ENCODE data around the gene BANF1.
"Not testable (repeated sequence)": the region's sequence is repeated elsewhere in the genome, so short reads cannot be mapped to it uniquely, and the experiment has no call there.

The BANF1 gene

DNA sequence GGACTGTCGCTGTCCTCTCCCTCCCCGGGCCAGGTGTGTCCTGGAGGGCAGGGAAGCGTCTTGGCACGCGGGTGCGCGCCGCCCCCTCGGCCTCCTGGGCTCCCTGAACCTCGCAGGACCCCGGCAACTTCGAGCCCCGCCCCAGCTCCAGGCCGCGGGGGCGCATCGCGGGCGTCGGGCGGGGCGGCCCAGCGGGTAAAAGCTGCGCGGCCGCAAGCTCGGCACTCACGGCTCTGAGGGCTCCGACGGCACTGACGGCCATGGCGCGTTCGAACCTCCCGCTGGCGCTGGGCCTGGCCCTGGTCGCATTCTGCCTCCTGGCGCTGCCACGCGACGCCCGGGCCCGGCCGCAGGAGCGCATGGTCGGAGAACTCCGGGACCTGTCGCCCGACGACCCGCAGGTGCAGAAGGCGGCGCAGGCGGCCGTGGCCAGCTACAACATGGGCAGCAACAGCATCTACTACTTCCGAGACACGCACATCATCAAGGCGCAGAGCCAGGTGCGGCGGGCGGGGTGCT lies 9.5 kb downstream of the BANF1 start, which contains the start of gene CST6:
TSS of gene CST6 (plus strand) at position 224 of the 519 bp plus-strand sequence. CDS start at position 261, 37 bp downstream.
- DNase-seq: no peak

DNA sequence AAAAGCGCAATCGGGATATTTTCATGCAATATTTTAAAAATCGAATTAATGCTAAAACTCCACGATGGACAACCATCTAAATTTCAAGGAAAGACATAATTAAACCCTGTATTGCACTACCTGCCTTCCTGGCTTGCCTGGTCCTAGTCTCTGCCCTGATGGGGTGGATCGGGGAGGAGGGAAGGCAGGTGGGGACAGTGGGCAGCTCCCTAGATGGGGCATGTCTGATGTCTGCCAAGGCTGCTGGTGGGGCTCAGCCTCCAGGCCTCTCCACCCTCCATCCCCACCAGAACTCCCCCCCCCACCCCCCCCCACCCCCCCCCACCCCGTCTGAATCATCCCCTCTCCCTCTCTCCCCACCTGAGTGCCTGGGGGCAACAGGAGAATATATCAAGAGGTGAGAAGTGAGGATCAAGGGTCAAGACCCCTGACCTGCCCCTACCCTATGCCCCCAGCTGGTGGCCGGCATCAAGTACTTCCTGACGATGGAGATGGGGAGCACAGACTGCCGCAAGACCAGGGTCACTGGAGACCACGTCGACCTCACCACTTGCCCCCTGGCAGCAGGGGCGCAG lies 10.2 kb downstream of the BANF1 start:
- DNase-seq: no peak

DNA sequence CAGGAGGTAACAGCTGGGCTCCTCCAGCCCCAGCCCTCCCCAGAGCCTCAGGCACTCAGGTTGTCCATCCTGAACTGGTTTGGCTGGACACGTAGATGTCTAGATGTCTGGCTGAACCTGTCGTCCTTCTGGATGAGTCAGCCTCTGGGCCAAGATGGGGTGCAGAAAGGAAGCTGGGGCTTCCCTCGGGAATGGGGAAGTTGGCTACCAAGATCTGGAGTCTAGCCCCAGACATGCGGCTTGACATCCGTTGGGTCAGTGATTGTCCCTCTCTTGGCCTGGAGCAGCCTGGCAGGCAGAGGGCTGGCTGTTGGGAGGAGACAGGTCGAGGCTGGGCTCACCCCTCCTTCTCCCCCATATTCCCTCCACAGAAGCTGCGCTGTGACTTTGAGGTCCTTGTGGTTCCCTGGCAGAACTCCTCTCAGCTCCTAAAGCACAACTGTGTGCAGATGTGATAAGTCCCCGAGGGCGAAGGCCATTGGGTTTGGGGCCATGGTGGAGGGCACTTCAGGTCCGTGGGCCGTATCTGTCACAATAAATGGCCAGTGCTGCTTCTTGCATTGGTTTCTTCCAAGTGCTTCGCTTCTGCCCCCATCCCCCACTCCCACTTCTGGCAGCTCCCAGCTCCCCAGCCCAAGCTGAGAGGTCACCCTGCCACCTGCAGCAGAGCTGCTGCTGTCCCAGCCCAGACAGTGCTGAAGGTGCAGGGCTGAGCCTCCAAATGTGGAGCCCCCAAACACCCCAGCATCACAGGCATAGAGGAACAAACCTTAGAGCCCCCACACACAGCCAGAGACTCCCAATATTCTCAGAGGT lies 10.9 kb downstream of the BANF1 start:
- DNase-seq: peak in 1 of 2 donors; percentile 21

DNA sequence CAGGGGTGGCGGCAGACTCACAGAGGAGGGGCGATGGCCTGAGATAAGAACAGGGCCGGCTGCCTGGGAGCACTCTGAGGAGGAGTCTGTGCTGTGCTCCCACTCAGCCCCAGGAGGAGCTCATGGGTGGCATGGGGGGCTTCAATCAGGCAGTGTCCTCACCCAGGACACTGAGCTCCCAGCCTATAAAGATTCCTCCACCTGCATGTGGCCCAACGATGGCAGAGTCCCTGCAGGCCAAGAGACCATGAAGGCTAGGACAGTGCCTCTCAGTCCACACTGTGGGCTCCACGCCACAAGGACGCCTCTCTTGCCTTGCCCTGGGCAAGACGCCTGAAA lies 11.4 kb downstream of the BANF1 start:
- no peak for DNase-seq

DNA sequence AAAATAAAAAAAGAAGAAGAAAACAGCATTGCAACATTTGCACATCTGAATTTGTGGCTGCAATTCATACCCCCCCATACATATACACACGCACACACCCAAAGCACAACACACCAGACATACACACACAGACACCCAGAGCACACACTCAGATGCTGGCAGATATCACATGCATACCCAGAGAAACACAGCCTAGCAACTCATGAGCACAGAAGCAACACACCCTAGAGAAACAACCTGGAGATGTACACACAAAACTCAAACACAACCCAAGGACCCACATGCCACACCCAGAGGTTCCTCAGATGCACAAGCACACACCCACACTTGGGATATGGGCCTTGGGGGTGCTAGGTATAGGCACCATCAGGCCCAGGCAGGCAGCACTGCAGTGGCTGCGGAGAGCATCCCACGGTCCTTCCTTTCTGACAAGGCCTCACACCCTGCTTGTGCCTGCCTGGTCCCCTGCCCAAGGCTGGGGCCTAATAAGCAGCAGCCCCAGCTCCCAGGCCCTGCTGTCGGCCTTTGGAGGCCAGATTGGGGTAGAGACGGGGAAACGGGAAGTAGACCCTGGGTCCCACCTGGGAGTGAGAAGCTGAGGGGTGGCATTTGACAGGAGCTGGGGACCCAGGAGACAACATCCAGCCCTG lies 12.6 kb downstream of the BANF1 start:
- DNase-seq: no peak

DNA sequence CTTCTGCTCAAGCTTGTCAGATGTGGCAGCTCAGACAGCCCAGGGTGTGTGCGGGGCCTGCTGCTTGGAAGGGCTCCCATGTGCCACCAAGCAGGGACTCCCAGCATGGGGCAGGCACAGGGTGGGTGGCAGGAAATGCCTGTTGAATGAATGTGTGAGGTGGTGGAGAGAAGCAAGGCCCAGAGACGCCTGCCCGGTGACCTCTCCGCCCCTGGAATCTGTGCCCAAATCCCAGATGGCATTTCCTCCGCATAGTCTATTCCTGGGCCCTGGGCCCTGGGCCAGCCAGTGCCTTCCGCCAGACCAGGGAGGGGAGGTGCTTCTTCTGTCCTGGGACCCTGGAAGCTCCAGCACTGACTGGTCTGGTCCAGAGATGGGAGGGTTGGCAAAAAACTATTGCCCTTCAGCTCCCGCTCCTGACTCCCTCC lies 13.2 kb downstream of the BANF1 start:
- no peak for DNase-seq

DNA sequence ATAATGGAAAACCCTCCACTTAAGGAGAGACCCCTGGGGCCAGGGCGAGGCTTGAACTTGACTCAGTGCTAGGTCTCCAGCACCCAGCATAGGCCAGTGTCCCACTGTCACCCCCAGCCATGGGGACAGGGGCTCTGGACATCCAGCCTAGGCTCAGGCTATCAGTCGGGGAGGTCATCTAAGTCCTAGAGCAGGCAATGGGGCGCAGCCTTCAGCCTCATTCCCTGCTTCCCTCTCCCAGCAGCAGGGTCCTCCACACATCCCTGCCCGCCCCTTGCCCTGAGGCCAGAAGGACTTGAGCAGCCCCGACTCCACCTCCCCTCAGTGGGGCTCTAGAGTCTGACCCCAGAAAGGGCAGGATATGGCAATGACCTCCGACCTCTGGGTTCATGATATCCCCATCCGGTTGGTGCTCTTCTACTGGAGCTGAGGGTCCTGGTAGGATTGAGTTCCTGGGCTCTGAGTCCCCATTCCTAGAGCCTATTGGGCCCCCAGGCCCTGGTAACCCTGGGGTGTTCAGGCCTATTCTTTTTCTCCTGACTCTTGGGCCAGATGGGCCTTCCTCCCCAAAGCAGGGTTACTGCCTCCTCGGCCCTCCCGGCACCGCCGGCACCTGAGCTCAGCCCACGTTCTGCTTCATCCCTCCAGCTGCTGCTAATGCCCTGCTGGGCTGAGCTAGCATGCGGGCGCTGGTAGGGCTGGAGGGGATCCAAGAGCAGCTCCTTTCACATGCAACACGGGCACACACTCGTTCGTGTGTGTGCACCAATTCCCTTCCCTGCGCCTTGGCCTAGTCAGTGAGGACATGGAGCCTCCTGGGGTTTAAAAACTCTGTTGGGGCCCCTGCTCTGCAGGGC lies 13.9 kb downstream of the BANF1 start:
- no peak for DNase-seq

DNA sequence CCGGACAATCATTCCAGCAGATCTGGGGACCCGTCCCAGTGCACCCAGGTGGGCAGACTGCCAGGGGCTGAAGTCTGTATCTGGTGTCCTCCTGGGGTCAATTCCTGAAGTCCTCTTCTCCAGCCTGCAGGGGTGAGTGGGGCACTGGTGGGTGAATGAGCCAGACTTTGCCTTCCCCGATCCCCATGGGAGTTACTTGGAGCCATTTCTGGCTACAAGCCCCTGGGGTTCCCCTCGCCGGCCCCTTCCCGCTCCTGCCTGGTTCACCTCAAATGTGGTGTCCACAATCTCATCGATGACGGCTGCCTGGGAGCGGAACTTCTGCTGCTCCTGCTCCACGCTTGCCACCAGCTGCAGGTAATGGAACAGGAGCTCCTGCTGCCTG lies 14.5 kb downstream of the BANF1 start:
- no peak for DNase-seq

DNA sequence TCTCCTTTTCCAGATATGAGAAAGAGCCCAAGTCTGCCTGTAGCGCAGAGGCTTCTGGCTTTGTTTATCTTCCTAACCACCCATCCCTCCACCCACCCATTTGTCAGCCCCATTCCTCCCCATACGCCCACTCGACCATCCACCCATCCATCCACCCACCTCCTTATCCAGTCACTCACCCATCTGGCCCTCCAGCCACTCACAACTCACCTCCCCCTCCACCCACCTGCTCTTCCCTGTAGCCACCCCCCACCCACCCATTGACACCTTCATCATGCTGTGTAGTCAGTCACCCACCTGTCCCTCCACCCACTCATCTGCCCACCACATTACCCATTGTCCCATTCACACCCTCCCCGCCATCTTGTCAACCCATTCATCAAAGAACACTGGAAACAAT lies 15.0 kb downstream of the BANF1 start:
- no peak for DNase-seq

DNA sequence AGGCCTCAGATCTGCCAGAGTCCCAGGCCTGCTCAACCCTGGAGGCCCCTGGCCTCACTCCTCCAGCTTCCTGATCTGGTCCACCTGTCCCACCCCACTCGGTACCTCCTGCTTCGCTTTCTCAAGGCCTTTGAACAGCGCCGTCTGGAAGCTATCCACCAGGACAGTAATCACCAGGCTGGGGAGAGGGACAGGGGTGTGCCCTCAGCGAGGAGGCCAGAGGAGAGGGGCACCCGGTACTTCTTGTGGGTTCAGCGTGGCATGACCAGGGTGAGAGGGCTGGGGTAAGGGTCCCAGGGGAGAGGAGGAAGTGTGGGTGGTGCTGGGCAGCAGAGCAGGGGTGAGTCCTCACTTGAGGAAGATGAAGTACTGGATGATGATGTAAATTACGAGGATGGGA lies 17.9 kb downstream of the BANF1 start:
- no peak for DNase-seq

DNA sequence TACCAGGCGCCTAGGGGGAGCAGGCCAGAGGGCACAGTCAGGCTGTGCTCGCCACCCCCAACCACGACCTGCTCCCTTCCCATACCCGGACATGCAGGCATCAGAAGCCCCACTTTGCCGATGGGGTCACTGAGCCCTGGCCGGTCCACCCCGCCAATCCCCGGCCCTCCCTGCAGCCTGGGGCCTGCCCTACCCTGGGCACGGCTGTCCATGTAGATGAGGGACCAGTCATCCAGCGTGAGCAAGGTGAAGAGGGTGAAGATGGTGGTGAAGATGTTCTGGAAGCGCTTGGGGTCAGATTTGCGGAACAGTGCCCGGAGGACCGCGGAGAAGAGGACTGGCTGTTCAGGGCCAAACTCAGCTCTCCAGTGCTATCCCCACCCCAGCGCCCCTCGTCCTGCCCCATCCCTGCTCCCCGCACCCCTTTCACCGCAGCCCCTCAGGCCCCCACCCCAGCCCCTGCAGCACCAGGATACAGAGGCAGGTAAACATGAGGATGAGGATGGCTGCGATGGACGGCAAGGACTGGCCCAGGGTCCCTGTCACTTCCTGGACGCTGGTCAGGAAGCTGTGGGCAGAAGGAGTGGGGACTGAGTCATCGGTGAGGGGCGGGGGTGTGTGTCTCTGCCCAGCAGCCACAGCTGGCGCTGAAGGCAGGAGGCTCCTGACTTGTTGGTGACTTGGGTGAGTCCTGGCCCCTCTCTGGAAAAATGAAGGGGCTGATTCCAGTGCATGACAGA lies 18.5 kb downstream of the BANF1 start:
- peak; percentile 53 to 78 for DNase-seq

DNA sequence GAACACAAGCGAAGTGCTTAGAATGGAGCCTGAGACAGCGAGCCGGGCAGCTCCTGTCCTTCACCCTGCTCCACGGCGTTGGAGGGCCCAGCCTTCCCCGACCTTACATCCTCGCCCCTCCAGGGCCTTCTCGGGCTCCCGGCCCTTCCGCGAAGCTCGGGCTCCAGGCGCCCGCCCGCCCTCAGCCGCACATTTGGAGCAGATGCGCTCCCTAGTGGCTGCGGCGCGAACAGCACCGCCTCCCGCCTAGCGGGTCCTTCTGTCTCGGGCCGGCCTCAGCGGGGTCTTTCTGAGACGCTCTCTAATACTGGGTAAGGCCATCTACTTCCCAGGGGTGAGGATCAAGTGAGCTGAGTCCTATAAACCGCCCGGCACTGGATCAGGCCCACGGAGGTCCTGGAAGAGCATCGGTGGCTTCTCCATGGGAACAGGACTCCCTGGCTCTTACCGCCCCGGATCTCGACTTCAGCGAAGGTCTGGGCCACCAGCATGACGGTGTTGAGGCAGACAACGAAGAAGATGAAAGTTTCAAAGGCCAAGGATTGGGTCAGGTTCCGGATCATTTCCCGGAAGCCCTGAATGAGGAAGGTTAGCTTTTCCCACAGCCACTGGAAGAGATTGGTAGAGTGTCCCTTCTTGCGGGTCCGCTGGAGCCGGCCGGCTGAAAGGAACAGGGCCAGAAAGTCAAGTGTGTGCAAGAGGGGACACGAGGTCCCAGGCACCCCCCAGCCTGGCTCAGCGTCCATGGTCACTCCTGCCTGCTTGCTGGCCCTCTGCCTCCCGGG lies 20.3 kb downstream of the BANF1 start:
- peak; percentile 45 to 48 for DNase-seq

DNA sequence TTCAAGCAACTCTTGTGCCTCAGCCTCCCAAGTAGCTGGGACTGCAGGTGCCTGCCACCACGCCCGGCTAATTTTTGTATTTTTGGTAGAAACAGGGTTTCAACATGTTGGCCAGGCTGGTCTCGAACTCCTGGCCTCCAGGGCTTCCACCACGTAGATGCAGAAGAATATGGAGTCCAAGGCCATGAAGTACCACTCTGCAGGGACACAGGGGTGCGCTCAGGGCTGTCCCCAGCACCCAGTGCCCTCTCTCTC lies 20.8 kb downstream of the BANF1 start:
- DNase-seq: not testable (repeated sequence)

DNA sequence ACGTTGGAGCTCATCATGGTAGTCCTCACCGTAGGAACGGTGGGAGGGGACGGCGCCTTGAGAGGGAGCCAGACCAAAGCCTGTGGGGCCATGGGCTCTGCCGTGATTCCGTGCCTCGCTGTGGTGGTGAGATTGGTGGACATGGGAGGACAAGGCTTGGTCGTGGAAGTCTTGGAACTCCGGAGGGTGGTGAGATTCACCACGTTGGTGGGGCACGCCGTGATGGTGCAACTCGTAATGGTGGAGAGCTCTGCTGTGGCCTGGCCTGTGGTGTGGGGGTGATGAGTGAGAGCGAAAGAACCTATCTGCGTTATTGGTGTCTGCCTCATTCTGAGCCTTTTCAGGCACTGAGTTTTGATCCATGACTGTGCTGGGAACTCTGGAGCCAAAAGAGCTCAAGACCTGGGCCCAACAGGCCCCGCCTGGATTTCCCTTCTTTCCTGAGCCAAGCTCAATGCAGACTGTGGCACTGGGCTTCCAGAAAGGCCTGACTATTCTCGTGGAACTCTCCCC lies 23.8 kb downstream of the BANF1 start, which contains the start of gene CATSPER1:
TSS of gene CATSPER1 (minus strand) at position 463 of the 513 bp plus-strand sequence. CDS start at position 363, 100 bp downstream.
- DNase-seq: no peak

DNA sequence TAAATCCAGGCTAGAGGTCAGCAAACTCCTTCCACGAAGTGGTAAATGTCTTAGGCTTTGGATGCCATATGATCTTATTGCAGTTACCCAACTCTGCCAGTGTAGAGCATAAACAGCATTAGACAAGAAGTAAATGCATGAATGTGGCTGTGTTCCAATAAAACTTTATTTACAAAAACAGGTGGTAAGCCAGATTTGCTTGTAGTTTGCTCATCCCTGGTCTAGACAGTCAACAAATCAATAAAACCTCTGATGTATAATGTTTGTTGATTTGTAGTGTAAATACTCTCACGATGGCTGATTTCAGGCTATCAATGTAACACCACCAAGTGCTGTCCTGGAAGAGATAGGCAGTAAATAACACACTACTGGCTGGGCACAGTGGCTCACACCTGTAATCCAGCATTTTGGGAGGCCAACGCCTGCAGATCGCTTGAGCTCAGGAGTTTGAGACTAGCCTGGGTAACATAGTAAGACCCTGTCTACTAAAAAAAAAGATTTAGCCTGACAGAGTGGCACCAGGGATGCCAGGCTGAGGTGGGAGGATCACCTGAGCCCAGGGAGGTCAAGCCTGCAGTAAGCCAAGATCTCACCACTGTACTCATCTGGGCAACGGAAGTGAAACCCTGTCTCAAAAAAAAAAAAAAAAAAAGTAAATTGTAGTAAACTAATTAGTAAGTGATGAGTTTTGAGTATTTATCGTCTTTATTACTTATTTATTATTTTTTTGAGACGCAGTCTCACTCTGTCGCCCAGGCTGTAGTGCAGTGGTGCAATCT lies 30.8 kb downstream of the BANF1 start:
- DNase-seq: no peak

DNA sequence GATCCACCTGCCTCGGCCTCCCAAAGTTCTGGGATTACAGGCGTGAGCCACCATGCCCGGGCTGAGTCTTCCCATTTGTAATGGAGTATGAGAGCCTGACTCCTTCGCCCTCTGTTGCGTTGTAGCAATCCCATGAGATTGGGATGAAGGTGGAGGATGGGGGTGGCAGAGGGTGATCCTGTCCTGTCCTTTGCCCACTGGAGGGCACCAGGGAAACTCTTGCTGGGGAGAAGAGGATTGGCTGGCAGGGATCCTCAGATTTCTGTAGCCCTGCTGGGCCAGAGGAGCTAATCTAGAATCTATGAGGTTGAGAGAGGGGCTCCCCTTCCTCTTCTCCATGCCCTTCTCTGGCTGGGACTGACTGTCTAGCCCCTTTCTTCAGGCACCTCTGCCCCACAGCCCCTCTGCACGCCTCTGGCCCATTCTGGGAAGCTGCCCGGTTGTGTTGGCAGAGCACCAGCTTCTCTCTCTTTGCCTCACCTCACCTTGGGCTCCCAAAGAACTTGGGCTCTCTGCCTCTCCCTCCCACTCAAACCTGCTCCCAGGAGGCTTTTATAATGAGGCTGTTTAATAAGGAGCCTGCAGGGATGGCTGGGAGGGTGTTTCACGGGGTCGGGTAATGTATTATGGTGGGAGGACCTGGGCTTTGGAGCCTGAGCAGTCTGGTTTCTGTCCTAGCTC lies 33.5 kb downstream of the BANF1 start:
- no peak for DNase-seq

DNA sequence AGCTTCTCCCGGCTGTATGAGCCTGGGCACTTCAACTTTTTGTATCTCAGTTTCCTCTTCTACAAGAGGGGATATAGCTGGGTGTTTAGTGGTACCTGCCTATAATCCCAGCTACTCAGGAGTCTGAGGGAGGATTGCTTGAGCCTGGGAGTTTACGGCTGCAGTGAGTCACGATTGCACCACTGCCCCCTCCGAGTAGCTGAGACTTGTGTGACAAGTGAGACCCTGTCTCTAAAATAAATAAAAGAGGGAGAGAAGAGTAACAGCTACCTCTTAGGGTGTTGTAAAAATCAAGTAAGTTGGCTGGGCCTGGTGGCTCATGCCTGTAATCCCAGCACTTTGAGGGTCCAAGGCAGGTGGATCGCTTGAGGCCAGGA lies 34.0 kb downstream of the BANF1 start:
- DNase-seq: no peak

DNA sequence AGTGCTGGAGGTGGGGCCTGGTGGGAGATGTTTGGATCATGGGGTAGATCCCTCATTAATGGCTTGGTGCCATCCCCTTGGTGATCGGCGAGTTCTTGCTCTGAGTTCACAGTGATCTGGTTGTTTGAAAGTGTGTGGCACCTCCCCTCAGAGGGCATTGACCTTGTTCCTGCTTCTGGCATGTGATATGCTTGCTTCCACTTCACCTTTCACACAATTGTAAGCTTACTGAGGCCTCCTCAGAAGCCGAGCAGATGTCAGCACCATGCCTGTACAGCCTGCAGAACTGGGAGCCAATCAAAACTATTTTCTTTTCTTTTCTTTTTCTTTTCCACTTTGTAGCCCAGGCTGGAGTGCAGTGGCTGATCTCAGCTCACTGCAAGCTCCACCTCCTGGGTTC lies 35.0 kb downstream of the BANF1 start:
- DNase-seq: no peak

DNA sequence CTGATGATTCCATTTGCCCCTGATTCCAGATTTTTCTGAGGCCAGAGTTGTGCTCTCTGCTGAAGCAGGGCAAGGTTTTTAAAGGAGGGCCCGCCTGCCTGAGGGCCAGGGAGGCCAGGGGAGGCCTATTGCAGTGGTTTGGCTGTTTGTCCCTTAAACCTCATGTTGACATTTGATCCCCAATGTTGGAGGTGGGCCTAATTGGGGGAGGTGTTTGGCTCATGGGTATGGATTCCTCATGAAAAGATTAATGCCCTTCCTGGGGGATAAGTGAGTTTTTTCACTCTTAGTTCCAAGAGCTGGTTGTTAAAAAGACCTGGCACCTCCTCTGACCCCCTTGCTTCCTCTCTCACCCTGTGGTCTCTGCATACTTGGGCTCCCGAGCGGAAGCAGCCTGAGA lies 37.5 kb downstream of the BANF1 start:
- DNase-seq: no peak
